Measurements from ENCODE around the gene CLEC2D.

GRCh38 chr12:9721394-9722092 is 52.0 kb downstream of the CLEC2D start:
- TF ChIP-seq, protein P1, sequence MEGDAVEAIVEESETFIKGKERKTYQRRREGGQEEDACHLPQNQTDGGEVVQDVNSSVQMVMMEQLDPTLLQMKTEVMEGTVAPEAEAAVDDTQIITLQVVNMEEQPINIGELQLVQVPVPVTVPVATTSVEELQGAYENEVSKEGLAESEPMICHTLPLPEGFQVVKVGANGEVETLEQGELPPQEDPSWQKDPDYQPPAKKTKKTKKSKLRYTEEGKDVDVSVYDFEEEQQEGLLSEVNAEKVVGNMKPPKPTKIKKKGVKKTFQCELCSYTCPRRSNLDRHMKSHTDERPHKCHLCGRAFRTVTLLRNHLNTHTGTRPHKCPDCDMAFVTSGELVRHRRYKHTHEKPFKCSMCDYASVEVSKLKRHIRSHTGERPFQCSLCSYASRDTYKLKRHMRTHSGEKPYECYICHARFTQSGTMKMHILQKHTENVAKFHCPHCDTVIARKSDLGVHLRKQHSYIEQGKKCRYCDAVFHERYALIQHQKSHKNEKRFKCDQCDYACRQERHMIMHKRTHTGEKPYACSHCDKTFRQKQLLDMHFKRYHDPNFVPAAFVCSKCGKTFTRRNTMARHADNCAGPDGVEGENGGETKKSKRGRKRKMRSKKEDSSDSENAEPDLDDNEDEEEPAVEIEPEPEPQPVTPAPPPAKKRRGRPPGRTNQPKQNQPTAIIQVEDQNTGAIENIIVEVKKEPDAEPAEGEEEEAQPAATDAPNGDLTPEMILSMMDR (IDR thresholded peaks at IDR 0.05), result no peak
- TF ChIP-seq POLR2A (IDR thresholded peaks at IDR 0.05), result no peak
